Measurements from ENCODE around the gene PLA2G2F.

DNA sequence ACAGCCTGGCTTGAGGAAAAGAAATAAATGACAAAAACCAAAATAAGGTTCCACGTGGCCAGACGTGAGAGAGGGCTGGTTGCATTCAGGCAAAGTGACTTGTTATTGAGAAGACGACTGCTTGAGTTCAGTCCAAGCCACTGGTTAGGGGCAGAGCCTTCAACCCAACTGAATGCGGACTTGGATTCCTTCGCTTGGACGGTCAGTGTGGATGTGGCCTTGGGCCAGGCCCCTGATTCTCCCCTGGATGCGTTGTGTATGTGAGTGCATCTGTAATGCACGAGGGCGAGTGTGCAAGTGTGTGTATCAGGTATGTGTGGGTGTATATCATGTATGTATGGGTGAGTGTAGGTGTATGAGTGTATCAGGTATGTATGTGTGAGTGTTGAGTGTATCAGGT is 1.9 kb downstream of the PLA2G2F start:
- TF ChIP-seq, protein P1, sequence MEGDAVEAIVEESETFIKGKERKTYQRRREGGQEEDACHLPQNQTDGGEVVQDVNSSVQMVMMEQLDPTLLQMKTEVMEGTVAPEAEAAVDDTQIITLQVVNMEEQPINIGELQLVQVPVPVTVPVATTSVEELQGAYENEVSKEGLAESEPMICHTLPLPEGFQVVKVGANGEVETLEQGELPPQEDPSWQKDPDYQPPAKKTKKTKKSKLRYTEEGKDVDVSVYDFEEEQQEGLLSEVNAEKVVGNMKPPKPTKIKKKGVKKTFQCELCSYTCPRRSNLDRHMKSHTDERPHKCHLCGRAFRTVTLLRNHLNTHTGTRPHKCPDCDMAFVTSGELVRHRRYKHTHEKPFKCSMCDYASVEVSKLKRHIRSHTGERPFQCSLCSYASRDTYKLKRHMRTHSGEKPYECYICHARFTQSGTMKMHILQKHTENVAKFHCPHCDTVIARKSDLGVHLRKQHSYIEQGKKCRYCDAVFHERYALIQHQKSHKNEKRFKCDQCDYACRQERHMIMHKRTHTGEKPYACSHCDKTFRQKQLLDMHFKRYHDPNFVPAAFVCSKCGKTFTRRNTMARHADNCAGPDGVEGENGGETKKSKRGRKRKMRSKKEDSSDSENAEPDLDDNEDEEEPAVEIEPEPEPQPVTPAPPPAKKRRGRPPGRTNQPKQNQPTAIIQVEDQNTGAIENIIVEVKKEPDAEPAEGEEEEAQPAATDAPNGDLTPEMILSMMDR (IDR thresholded peaks at IDR 0.05; ENCODE audit: insufficient read depth, low read length) = no peak
- TF ChIP-seq POLR2AphosphoS5 (IDR thresholded peaks at IDR 0.05; ENCODE audit: low read depth) = no peak
- no peak for TF ChIP-seq GABPA (IDR thresholded peaks at IDR 0.05; ENCODE audit: low read depth)
- TF ChIP-seq, protein P2, sequence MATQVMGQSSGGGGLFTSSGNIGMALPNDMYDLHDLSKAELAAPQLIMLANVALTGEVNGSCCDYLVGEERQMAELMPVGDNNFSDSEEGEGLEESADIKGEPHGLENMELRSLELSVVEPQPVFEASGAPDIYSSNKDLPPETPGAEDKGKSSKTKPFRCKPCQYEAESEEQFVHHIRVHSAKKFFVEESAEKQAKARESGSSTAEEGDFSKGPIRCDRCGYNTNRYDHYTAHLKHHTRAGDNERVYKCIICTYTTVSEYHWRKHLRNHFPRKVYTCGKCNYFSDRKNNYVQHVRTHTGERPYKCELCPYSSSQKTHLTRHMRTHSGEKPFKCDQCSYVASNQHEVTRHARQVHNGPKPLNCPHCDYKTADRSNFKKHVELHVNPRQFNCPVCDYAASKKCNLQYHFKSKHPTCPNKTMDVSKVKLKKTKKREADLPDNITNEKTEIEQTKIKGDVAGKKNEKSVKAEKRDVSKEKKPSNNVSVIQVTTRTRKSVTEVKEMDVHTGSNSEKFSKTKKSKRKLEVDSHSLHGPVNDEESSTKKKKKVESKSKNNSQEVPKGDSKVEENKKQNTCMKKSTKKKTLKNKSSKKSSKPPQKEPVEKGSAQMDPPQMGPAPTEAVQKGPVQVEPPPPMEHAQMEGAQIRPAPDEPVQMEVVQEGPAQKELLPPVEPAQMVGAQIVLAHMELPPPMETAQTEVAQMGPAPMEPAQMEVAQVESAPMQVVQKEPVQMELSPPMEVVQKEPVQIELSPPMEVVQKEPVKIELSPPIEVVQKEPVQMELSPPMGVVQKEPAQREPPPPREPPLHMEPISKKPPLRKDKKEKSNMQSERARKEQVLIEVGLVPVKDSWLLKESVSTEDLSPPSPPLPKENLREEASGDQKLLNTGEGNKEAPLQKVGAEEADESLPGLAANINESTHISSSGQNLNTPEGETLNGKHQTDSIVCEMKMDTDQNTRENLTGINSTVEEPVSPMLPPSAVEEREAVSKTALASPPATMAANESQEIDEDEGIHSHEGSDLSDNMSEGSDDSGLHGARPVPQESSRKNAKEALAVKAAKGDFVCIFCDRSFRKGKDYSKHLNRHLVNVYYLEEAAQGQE (IDR thresholded peaks at IDR 0.05; ENCODE audit: insufficient replicate concordance, low read depth) = no peak
- TF ChIP-seq SPI1 (IDR thresholded peaks at IDR 0.05; ENCODE audit: borderline replicate concordance, low read depth) = no peak

Measured in HL-60 (cell line).